ENCODE measurements around the gene KIF25. TPM values are rescaled to one million over a fixed set of nuclear protein-coding genes. Genes with fewer than 3 reads are reported as not detected.
A peak's percentile ranks its signal among the peaks of the same experiment; 100 is the strongest.

Gene KIF25
- total RNA-seq, 4 donors from 2014 or later = 0.16 to 1.0 TPM; not detected in 2

DNA sequence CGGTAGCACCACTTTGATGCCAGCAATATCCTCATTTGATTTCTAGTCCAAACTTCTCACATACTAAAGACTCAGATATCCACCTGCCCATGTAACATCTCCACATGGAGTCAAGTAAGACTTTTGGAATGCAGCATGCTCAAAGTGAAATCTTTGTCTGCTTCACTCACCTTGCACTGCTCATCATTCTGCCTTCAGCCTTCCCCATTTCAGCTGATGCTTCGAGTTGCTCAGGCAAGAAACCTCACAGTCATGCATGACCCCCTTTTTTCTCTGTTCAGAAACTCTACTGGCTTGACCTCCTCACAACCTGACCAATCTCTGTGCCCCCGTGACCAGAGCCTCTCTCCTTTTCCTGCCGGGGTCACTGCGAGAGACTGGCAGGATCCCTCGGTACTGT is 41.0 kb upstream of the KIF25 start:
- DNase-seq (no peak), ATAC-seq (no peak)
- Histone ChIP-seq H3K27me3 (no peaks in the 10 kb centered on the region), H3K4me3 (no peak overlapping the region), H3K36me3 (peaks cover 0 to 17% of the 10 kb centered on the region in 2 donors), H3K9me3 (no peaks in the 10 kb centered on the region), H3K4me1 (peaks cover 0 to 4% of the 10 kb centered on the region in 2 donors), H3K27ac (peak overlapping the region in 1 of 4 donors; percentile 30)
- TF ChIP-seq POLR2A (IDR thresholded peaks at IDR 0.05) (no peak), CTCF (IDR thresholded peaks at IDR 0.05 in 4 of 5, conservative IDR thresholded peaks at IDR 0.05 in 1 of 5) (no peak)
- in situ Hi-C loops (cut with MboI; ENCODE audit: low sequenced_read_pairs in 4 of 4) = no loop called here
- intact Hi-C loops (cut with DNase I; ENCODE audit: low total_unique reads) = no loop called here

DNA sequence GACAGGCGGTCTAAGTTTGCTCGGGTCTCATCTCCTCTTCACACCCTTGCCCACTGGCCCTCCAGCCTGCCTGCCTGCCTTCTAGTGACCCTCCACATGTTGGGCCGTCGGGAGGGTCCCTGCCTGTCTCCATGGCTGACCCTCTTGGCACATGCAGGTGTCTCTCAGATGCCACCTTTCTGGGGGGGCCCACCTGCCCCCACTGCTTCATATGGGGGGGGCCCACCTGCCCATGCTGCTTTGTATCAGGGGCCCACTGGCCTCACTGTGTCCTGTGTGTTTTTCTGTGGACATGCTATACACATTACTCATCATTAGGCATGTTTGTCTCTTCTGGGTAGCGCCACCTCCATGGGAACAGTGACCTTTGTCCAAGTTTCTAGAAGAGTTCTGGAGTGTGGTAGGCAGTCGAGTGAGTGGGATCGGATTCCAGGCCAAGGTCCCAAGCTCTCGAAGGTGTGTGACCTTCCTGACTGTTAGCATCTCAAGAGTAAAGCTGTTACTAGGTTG is 40.4 kb upstream of the KIF25 start:
- intact Hi-C loops (cut with DNase I; ENCODE audit: low total_unique reads) = no loop called here
- Histone ChIP-seq H3K4me1 (peaks cover 0 to 4% of the 10 kb centered on the region in 2 donors), H3K27ac (peak overlapping the region in 2 of 4 donors; percentile 27 to 30), H3K9me3 (no peaks in the 10 kb centered on the region), H3K27me3 (no peaks in the 10 kb centered on the region), H3K4me3 (no peak overlapping the region), H3K36me3 (peaks cover 0 to 12% of the 10 kb centered on the region in 2 donors)
- DNase-seq (no peak), ATAC-seq (no peak)
- in situ Hi-C loops (cut with MboI; ENCODE audit: low sequenced_read_pairs in 4 of 4) = no loop called here
- no peak for TF ChIP-seq POLR2A (IDR thresholded peaks at IDR 0.05)
- TF ChIP-seq CTCF (IDR thresholded peaks at IDR 0.05 in 4 of 5, conservative IDR thresholded peaks at IDR 0.05 in 1 of 5) = no peak

DNA sequence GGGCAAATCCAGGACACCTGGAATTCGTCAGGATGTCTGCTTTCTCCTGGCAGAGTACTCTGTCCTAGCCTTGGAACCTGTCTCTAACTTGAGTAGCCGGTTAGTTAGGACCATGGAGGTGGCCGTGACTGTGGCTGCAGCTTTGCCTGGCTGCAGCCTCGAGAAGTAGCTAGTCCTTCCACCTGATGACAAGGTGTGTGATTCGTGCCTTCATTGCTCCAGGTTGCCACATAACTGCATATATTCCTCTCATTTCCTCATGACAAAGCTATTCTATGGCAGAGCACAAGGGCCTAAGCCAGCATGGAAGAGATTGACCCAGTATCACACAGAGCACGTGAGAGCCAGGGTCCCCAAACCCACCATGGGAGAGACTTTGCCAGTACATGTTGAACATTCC is 39.8 kb upstream of the KIF25 start:
- Histone ChIP-seq H3K36me3 (peaks cover 0 to 11% of the 10 kb centered on the region in 2 donors), H3K4me3 (no peak overlapping the region), H3K27me3 (no peaks in the 10 kb centered on the region), H3K27ac (peak overlapping the region in 2 of 4 donors; percentile 14 to 30), H3K9me3 (no peaks in the 10 kb centered on the region), H3K4me1 (peaks cover 0 to 4% of the 10 kb centered on the region in 2 donors)
- DNase-seq = no peak
- intact Hi-C loops (cut with DNase I; ENCODE audit: low total_unique reads) = no loop called here
- in situ Hi-C loops (cut with MboI; ENCODE audit: low sequenced_read_pairs in 4 of 4) = no loop called here
- no peak for TF ChIP-seq CTCF (IDR thresholded peaks at IDR 0.05 in 4 of 5, conservative IDR thresholded peaks at IDR 0.05 in 1 of 5)
- no peak for TF ChIP-seq POLR2A (IDR thresholded peaks at IDR 0.05)
- ATAC-seq = no peak

DNA sequence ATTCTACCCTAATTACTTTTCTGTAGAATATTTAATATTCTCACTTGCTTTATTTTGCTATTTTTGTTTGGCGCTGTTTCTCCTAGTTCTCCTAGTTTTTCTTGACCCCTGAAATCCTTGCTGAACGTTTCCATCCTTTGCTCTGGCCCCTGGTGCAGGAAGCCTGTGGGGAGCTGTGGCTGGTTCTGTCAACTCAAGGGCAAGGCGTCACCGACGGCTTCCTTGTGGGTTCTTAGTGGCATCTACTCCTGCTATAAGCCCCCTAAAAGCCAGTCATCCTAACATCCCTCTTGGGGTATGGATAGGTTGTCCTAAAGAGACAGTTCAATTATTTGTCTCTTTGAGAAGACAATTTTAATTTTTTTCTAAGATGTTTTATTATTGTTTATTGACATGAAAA is 36.9 kb upstream of the KIF25 start:
- no peak for DNase-seq
- in situ Hi-C loops (cut with MboI; ENCODE audit: low sequenced_read_pairs in 4 of 4) = no loop called here
- no peaks in the 10 kb centered on the region for H3K27me3 ChIP-seq
- no peak for TF ChIP-seq CTCF (IDR thresholded peaks at IDR 0.05 in 4 of 5, conservative IDR thresholded peaks at IDR 0.05 in 1 of 5)
- TF ChIP-seq POLR2A (IDR thresholded peaks at IDR 0.05) = no peak
- no peak overlapping the region for H3K4me3 ChIP-seq
- intact Hi-C loops (cut with DNase I; ENCODE audit: low total_unique reads) = no loop called here
- H3K36me3 ChIP-seq = peaks cover 0 to 26% of the 10 kb centered on the region in 2 donors
- H3K27ac ChIP-seq = peak overlapping the region in 1 of 4 donors; percentile 53
- ATAC-seq = no peak
- no peaks in the 10 kb centered on the region for H3K9me3 ChIP-seq
- peaks cover 0 to 11% of the 10 kb centered on the region in 2 donors for H3K4me1 ChIP-seq

- H3K4me3 ChIP-seq = no peak overlapping the region
- H3K36me3 ChIP-seq = peaks cover 0 to 43% of the 10 kb centered on the region in 2 donors
- no peaks in the 10 kb centered on the region for H3K9me3 ChIP-seq
- intact Hi-C loops (cut with DNase I; ENCODE audit: low total_unique reads) (no loop called here), in situ Hi-C loops (cut with MboI; ENCODE audit: low sequenced_read_pairs in 4 of 4) (no loop called here)
- TF ChIP-seq POLR2A (IDR thresholded peaks at IDR 0.05) (no peak), CTCF (IDR thresholded peaks at IDR 0.05 in 4 of 5, conservative IDR thresholded peaks at IDR 0.05 in 1 of 5) (no peak)
- peaks cover 0 to 11% of the 10 kb centered on the region in 2 donors for H3K4me1 ChIP-seq
- DNase-seq (no peak), ATAC-seq (no peak)
- H3K27ac ChIP-seq = peak overlapping the region in 3 of 4 donors; percentile 10 to 75 (median 73)
- no peaks in the 10 kb centered on the region for H3K27me3 ChIP-seq
Measured at GRCh38 chr6:167962711-167963110, 34.8 kb upstream of the KIF25 start.

All from gastrocnemius medialis (tissue), 4 donors.